ENCODE data around the gene PIGZ.

- TF ChIP-seq CTCF (IDR thresholded peaks at IDR 0.05) (no peak), POLR2A (IDR thresholded peaks at IDR 0.05) (no peak)
Measured at GRCh38 chr3:196951371-196951770, 17.3 kb downstream of the PIGZ start.

Data from lower leg skin (tissue), 3 donors.